A172 (cell line): Measurements from ENCODE around the gene CAMTA1. TPM values are rescaled to one million over a fixed set of nuclear protein-coding genes. Genes with fewer than 3 reads are reported as not detected.
"Not testable (repeated sequence)": the region's sequence is repeated elsewhere in the genome, so short reads cannot be mapped to it uniquely, and the experiment has no call there.

ENCODE experiments used
- DNase-seq: peaks from one replicate; pipeline ENCODE4 v3.0.0-alpha.2; 2015; ENCODE audit warnings: low spot score
- total RNA-seq: library from RNA; depleted of rRNA; stranded (reverse); fragments of >200 nt; shearing (Covaris generic); gene quantifications from 2 replicates; pipeline ENCODE4 v1.2.3, GENCODE V29; 2014

Gene CAMTA1
- total RNA-seq, 1 experiment from 2014 or later, result 97.5 TPM

DNA sequence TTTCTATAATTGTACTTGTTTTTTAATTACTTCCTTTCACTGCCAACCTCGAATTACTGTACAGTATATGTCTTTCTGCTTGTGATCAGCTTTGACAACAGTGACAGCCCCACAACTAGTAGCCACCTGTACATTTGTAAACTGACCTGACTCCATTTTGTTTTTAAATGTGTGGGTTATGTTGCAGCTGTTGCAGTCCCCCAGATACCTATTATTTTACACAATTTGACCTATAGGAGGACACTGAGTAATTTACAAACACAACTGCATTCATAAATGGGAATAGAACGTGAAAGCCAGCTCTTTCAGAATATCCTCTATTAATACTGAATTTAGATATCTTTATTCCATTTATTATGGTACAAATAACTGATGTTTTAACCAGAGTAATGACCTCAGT lies 983.3 kb downstream of the CAMTA1 start:
- no peak for DNase-seq

GRCh38 chr1:7769673-7770412 lies 984.6 kb downstream of the CAMTA1 start:
- DNase-seq, result no peak

DNA sequence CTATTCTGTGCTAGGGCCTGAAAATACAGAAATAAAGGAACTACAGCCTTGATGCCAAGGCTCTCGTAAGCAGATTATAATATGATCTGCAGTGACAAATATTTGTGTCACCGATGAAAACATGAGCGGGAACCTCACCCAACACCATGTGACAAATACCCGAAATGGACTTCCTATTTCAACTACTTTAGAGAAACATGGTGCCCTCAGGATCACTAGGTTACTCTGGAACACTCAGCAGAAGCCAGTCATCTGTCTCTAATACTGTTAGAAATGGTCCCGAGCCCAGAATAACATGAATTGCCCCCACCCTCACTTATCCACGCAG lies 985.4 kb downstream of the CAMTA1 start:
- no peak for DNase-seq

GRCh38 chr1:7770997-7771822 lies 986.0 kb downstream of the CAMTA1 start, which contains the start of gene VAMP3:
Gene VAMP3, plus strand, starts transcription at chr1:7771296. Its CDS starts 88 bp downstream, at chr1:7771384.
- peak; percentile 37 for DNase-seq

DNA sequence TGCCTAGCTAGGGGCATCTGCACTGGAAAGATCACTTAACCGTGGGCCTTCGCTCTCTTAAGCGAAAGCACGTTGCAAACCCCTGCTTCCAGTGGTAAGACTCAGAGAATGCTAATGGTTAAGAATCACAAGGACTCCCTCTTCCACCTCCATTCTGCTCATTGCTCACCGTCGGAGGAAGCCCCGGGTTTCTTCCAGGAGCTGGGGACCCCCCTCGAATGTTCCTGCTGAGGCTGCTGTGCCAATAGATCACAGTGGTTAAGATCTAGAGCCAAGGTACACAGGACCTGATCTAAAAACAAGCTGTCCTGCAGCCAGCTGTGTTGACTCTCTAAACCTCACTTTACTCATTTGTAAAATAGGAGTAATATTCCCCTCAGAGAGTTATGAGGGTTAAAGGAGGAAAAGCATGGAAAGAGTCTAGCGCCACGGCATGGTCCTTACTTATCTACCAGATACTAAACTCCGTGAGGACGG lies 986.6 kb downstream of the CAMTA1 start:
- DNase-seq, result no peak

- DNase-seq, result no peak
Measured at GRCh38 chr1:7777591-7777990, 992.3 kb downstream of the CAMTA1 start.

DNA sequence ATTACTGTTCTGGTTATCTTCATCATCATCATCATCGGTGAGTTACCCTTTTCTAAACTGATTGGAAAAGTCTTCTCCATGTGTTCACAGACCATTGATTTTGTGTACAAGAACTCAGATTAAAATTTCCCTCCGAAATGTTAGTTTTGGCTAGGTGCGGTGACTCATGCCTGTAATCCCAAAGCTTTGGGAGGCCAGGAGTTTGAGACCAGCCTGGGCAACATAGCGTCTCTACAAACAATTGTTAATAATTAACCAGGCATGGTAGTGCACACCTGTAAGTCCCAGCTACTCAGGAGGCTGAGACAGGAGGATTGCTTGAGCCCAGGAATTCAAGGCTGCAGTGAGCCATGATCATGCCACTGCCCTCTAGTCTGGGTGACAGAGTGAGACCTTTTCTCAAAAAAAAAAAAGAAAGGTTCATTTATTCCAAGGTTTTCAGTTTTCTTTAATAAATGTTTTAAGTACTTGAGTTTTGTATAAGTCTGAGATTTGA lies 992.9 kb downstream of the CAMTA1 start:
- DNase-seq, result no peak

- no peak for DNase-seq
Measured at GRCh38 chr1:7780976-7781375, 995.7 kb downstream of the CAMTA1 start.

DNA sequence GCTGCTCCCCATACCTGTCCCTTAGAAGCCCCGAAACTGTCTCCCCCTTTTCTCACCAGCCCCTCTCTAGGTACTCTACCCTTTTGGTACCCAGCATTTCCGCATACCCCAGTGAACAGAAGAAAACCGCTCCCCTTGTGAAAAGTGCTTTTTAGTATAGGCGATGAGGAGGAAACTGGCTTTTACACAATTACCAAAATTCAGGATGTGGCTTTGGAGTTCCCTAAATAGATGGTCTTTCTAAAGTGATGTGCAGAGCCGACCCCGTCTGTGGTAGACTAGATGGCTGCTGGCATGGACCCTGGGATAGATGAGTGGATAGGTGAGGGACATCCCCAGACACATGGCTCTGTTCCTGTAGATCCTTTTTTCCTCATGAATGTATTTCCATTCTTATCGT lies 996.2 kb downstream of the CAMTA1 start:
- no peak for DNase-seq

DNA sequence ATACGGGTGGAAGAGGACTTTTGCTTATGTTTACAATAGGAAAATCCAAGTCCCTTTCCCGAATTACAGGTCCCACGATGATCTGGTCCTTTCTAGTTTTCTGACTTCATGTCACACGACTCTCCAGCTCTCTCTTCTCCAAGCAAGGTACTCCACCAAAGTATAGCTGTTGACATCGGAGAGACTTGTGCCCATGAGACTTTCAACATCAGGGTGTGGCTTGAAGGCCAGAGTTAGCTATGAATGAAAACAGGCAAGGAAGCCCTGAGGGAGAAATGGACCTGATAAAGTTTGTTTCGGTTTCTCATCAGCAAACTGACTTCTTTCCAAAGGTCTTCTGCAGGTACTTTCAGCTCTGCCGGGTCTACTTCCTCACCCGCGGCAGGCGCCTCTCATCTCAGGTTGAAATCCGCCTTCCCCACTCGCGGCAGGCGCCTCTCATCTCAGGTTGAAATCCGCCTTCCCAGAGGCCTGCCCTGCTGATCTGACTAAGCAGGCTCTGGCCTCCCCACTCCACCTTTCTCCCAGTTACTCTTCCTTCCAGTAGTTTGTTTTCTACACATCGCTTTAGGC lies 996.8 kb downstream of the CAMTA1 start:
- no peak for DNase-seq

GRCh38 chr1:7783178-7783711 lies 998.0 kb downstream of the CAMTA1 start:
- peak; percentile 54 for DNase-seq

GRCh38 chr1:7783826-7784491 lies 998.7 kb downstream of the CAMTA1 start, which contains the start of gene PER3:
Gene PER3, plus strand, starts transcription at chr1:7784291. Its CDS starts 587 bp downstream, at chr1:7784878.
- DNase-seq, result peak; percentile 82

DNA sequence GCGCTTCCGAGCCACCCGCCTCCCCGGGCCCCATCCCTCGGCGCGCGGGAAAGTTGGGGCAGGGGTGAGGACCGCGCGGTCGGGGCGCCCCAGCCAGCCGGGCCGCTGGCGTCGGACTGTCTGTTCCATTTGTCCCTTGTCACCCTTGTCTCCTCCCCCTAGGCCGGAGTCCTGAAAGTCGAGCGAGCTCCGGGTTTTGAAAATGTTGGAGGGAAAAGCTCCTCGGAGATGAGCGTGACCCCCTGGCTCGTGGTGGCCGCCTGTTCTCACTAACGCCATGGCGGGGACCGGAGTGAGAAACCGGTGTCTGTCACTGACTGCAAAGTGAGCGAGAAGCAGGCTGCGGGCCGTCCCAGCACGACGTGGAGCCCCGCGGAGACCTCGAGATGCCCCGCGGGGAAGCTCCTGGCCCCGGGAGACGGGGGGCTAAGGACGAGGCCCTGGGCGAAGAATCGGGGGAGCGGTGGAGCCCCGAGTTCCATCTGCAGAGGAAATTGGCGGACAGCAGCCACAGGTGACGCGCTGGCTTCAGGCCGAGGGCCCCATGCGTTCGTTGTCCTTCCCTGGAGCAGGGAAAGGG lies 999.3 kb downstream of the CAMTA1 start:
- DNase-seq, result no peak

DNA sequence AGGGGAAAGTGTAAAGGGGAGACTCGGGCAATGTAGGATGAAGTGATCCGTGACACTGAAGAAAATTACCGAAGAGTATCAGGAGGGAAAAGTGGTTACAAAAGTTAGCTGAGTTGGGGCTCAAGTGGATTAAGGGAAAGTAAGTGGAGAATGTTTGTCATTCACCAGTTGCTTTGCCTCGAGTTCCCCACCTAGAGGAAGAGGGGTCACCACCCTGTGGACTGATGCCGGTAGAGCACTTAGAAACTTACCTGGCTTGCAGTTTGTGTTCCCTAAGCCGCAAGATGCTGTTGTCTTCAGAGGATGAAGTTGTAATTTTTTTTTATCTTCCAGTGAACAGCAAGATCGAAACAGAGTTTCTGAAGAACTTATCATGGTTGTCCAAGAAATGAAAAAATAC lies 999.9 kb downstream of the CAMTA1 start:
- DNase-seq, result no peak

GRCh38 chr1:7786795-7787194 lies 1001.5 kb downstream of the CAMTA1 start:
- DNase-seq, result no peak

DNA sequence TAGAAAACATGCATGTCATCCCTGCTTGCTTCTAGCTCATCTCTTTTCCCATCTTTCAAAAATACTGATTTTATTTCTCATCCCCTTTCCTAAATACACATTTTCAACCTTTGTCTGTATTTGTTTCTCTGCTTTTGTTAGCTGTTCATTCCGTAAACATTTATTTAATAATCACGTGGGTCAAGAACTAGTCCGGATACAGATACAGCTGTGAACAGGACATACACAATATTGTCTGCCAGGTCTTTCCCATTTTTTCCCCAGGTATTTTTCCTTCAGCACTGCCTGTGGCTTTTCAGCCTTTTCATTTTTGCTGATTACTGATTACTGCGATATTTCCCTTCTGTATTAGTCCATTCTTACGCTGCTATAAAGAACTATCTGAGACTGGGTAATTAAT lies 1004.6 kb downstream of the CAMTA1 start:
- no peak for DNase-seq

DNA sequence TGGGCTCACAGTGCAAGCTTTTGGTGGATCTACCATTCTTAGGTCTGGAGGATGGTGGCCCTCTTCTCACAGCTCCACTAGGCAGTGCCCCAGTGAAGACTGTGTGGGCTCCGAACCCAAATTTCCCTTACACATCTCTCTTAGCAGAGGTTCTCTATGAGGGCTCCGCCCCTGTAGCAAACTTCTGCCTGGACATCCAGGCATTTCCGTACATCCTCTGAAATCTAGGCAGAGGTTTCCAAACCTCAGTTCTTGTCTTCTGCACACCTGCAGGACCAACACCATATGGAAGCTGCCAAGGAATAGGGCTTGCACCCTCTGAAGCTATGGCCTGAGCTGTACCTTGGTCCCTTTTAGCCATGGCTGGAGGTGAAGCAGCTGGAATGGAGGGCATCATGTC lies 1005.8 kb downstream of the CAMTA1 start:
- not testable (repeated sequence) for DNase-seq

- DNase-seq, result no peak
Measured at GRCh38 chr1:7795406-7795805, 1010.2 kb downstream of the CAMTA1 start.

DNA sequence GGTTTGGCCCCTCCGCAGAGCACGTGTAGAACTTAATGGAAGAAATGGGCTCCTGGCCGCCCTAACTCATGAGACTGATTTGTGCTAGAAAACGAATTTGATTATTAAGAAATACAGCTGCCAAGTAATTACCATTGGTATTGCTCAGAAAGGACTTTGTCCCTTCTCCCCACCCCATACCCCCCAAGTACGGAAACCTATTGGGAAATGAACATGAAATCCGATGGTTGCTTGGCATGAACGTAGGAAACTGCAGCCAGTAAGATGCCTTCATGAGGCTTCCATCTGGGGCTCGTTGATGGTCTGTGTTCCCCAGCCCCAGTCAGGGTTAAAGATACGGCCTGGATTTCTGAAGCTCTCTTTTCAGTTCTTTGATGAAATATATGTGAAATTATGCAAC lies 1020.2 kb downstream of the CAMTA1 start:
- no peak for DNase-seq

DNA sequence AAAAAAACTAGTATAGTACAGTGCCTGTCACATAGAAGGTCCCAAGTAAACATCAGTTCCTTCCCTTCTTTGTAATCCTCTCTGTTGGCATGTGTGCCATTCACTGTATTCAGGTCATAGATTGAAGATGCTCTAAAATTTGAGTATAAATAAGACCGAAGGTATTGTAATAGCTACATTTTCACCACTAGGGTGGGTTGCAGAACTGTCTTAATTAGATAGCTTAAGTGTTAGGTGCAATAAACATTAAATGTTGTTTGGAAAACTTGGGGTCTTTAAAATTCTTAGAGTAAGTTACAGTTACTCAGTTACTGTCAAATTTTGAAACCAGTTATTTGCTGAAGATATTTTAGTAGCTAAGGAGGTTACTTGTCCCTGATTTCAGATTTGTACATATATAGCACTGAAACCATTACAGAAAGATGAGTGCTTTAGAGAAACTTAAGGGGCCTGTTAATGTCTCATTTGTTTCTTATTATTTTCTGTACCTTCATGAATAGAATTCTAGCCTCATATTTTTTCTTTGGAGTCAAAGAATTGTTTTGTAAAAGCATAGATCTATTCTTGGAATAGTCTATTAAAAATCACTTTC lies 1023.1 kb downstream of the CAMTA1 start:
- DNase-seq, result no peak

GRCh38 chr1:7809742-7810141 lies 1024.5 kb downstream of the CAMTA1 start:
- DNase-seq, result no peak
